HL-60/S4 treated with phorbol 12-myristate 13-acetate at 8.2 ng/mL for 4 days and 3 days (cell line): ENCODE results near the gene MAPK9.

Experiments
- in situ Hi-C: fragments of 300-500 bp; cut with MboI; formaldehyde crosslinking; loops from 2 replicates; pipeline ENCODE4 v1.15.0; 2022; ENCODE audit warnings: low sequenced_read_pairs

The MAPK9 gene

GRCh38 chr5:180291943-180292831 lies at the start of gene MAPK9:
Gene MAPK9, minus strand, starts transcription at chr5:180292083. Its CDS starts 11,522 bp downstream, at chr5:180280561.
- in situ Hi-C loops: no loop called here

GRCh38 chr5:180341595-180341994 lies 49.7 kb upstream of the MAPK9 start:
- in situ Hi-C loops: no loop called here

GRCh38 chr5:180340856-180341255 lies 49.0 kb upstream of the MAPK9 start:
- in situ Hi-C loops: no loop called here

- in situ Hi-C loops: no loop called here
Measured at GRCh38 chr5:180339583-180340183, 47.8 kb upstream of the MAPK9 start.

GRCh38 chr5:180338001-180338707 lies 46.3 kb upstream of the MAPK9 start:
- in situ Hi-C loops: no loop called here

- in situ Hi-C loops: no loop called here
Measured at GRCh38 chr5:180336234-180337020, 44.5 kb upstream of the MAPK9 start.

- in situ Hi-C loops: no loop called here
Measured at GRCh38 chr5:180335614-180336233, 43.8 kb upstream of the MAPK9 start.

GRCh38 chr5:180334751-180335613 lies 43.1 kb upstream of the MAPK9 start:
- in situ Hi-C loops: no loop called here

GRCh38 chr5:180334176-180334575 lies 42.3 kb upstream of the MAPK9 start:
- in situ Hi-C loops: no loop called here

GRCh38 chr5:180333661-180334060 lies 41.8 kb upstream of the MAPK9 start:
- in situ Hi-C loops: no loop called here

GRCh38 chr5:180332861-180333260 lies 41.0 kb upstream of the MAPK9 start:
- in situ Hi-C loops: no loop called here

- in situ Hi-C loops: no loop called here
Measured at GRCh38 chr5:180332051-180332517, 40.2 kb upstream of the MAPK9 start.

GRCh38 chr5:180331647-180331950 lies 39.7 kb upstream of the MAPK9 start:
- in situ Hi-C loops: no loop called here

GRCh38 chr5:180330810-180331646 lies 39.1 kb upstream of the MAPK9 start:
- in situ Hi-C loops: no loop called here

GRCh38 chr5:180330270-180330648 lies 38.4 kb upstream of the MAPK9 start:
- in situ Hi-C loops: no loop called here

- in situ Hi-C loops: no loop called here
Measured at GRCh38 chr5:180329606-180330269, 37.9 kb upstream of the MAPK9 start.

GRCh38 chr5:180329138-180329435 lies 37.2 kb upstream of the MAPK9 start:
- in situ Hi-C loops: no loop called here
